Uterus (tissue), 2 donors: ENCODE results near the gene STX1B.

ENCODE experiments used
- POLR2A ChIP-seq, 2 donors: fragments of 450-650 bp; IDR thresholded peaks; one replicate each; pipeline ENCODE4 v1.6.1; 2016; ENCODE audit warnings: antibody characterized with exemption in 2 of 2, mild to moderate bottlenecking in 1 of 2, moderate library complexity in 1 of 2
- TF ChIP-seq, protein P1 (sequence below), 4 experiments: fragments of 200-600 bp in 2 of 4; fragments of 450-650 bp in 2 of 4; sonication (generic) in 2 of 4; IDR thresholded peaks; one replicate each; pipeline ENCODE4 v1.5.1; 2016 to 2019; ENCODE audit warnings: antibody characterized with exemption in 4 of 4, mild to moderate bottlenecking in 2 of 4, moderate library complexity in 1 of 4

DNA sequence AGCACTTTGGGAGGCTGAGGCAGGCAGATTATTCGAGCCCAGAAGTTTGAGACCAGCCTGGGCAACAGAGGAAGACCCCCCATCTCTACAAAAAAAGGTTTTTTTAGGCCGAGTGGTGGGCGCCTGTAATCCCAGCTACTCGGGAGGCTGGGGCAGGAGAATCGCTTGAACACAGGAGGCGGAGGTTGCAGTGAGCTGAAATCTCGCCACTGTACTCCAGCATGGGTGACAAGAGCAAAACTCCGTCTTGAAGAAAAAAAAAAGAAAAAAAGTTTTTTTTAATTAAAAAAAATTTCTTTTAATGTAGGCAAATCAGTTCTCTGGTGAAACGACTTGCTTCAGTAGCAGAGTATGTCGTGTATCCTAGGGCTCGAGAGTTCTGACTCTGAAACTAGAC lies 14.5 kb downstream of the STX1B start:
- no peak for TF ChIP-seq POLR2A (IDR thresholded peaks at IDR 0.05)
- TF ChIP-seq, protein P1, sequence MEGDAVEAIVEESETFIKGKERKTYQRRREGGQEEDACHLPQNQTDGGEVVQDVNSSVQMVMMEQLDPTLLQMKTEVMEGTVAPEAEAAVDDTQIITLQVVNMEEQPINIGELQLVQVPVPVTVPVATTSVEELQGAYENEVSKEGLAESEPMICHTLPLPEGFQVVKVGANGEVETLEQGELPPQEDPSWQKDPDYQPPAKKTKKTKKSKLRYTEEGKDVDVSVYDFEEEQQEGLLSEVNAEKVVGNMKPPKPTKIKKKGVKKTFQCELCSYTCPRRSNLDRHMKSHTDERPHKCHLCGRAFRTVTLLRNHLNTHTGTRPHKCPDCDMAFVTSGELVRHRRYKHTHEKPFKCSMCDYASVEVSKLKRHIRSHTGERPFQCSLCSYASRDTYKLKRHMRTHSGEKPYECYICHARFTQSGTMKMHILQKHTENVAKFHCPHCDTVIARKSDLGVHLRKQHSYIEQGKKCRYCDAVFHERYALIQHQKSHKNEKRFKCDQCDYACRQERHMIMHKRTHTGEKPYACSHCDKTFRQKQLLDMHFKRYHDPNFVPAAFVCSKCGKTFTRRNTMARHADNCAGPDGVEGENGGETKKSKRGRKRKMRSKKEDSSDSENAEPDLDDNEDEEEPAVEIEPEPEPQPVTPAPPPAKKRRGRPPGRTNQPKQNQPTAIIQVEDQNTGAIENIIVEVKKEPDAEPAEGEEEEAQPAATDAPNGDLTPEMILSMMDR (IDR thresholded peaks at IDR 0.05): no peak
